Measurements from ENCODE around the gene TENT5C.

Gene TENT5C

DNA sequence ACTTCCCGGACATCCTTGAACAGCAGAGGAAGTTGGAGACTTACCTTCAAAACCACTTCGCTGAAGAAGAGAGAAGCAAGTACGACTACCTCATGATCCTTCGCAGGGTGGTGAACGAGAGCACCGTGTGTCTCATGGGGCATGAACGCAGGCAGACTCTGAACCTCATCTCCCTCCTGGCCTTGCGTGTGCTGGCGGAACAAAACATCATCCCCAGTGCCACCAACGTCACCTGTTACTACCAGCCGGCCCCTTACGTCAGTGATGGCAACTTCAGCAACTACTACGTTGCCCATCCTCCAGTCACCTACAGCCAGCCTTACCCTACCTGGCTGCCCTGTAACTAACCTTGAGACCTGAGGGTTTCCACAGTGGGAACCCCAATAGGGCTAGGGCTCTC, 17.9 kb downstream of the TENT5C start:
- Mint-ChIP-seq H3K4me3 (no peak overlapping the region), H3K9me3 (no peaks in the 10 kb centered on the region), H3K4me1 (no peaks in the 10 kb centered on the region), H3K27ac (no peak overlapping the region), H3K27me3 (ENCODE audit: low read depth) (peaks cover 23% of the 10 kb centered on the region), H3K36me3 (ENCODE audit: low read depth) (no peaks in the 10 kb centered on the region)
- TF ChIP-seq, protein P1, sequence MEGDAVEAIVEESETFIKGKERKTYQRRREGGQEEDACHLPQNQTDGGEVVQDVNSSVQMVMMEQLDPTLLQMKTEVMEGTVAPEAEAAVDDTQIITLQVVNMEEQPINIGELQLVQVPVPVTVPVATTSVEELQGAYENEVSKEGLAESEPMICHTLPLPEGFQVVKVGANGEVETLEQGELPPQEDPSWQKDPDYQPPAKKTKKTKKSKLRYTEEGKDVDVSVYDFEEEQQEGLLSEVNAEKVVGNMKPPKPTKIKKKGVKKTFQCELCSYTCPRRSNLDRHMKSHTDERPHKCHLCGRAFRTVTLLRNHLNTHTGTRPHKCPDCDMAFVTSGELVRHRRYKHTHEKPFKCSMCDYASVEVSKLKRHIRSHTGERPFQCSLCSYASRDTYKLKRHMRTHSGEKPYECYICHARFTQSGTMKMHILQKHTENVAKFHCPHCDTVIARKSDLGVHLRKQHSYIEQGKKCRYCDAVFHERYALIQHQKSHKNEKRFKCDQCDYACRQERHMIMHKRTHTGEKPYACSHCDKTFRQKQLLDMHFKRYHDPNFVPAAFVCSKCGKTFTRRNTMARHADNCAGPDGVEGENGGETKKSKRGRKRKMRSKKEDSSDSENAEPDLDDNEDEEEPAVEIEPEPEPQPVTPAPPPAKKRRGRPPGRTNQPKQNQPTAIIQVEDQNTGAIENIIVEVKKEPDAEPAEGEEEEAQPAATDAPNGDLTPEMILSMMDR (IDR thresholded peaks at IDR 0.05; ENCODE audit: unreplicated experiment in 3 of 3): no peak

DNA sequence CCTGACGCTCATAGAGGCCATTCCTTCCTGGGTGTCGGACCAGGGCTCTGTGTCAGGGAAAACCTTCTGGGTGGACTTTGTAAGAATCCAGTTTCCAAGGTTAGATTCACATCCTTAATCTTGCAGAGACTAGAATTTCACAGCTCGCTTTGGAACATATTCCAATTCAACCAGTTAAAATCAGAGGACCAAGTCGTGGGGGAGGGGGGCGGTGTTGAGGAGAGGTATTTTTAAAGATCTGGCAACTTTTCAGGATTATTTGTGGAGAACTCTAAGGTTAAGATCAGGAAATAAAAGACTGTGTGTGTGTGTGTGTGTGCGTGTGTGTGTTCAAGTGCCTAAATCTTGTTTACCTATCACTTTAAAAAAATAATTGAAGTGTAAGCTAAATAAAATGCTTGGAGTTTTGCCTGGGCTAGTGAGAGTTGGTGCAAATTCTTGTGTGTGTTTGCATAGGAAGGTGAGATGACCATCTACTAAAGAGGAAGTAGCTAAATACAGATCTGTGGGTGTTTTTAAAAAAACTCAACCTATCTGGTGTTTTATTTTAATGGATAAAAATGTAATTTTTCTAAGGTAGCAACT, 21.8 kb downstream of the TENT5C start:
- H3K27ac Mint-ChIP-seq: no peak overlapping the region
- TF ChIP-seq, protein P1 (IDR thresholded peaks at IDR 0.05; ENCODE audit: unreplicated experiment in 3 of 3): no peak
- H3K27me3 Mint-ChIP-seq (ENCODE audit: low read depth): peaks cover 14% of the 10 kb centered on the region
- H3K9me3 Mint-ChIP-seq: no peaks in the 10 kb centered on the region
- H3K4me1 Mint-ChIP-seq: peaks cover 2% of the 10 kb centered on the region
- H3K4me3 Mint-ChIP-seq: no peak overlapping the region
- H3K36me3 Mint-ChIP-seq (ENCODE audit: low read depth): no peaks in the 10 kb centered on the region

DNA sequence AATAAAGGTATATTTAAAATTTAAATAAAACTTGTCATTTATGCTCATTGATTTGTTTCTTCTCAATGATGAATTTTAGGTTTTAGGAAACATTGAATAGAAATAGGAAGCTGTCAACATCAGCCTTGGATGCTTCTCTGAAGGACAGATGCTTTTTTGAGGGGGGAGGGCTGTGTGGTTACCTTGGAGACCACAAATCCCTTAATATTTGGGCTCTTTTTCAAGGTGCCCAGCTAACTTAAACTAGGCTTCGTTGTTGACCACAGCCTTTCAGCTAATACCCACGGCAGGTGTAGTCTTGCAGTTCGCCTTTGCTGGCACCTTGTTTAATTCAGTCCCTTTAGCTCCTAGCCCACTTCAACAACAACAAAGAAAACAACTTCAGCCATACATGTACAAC, 22.5 kb downstream of the TENT5C start:
- no peaks in the 10 kb centered on the region for H3K36me3 Mint-ChIP-seq (ENCODE audit: low read depth)
- TF ChIP-seq, protein P1 (IDR thresholded peaks at IDR 0.05; ENCODE audit: unreplicated experiment in 3 of 3): no peak
- H3K9me3 Mint-ChIP-seq: no peaks in the 10 kb centered on the region
- H3K4me3 Mint-ChIP-seq: no peak overlapping the region
- peaks cover 4% of the 10 kb centered on the region for H3K4me1 Mint-ChIP-seq
- H3K27ac Mint-ChIP-seq: no peak overlapping the region
- H3K27me3 Mint-ChIP-seq (ENCODE audit: low read depth): peaks cover 18% of the 10 kb centered on the region

DNA sequence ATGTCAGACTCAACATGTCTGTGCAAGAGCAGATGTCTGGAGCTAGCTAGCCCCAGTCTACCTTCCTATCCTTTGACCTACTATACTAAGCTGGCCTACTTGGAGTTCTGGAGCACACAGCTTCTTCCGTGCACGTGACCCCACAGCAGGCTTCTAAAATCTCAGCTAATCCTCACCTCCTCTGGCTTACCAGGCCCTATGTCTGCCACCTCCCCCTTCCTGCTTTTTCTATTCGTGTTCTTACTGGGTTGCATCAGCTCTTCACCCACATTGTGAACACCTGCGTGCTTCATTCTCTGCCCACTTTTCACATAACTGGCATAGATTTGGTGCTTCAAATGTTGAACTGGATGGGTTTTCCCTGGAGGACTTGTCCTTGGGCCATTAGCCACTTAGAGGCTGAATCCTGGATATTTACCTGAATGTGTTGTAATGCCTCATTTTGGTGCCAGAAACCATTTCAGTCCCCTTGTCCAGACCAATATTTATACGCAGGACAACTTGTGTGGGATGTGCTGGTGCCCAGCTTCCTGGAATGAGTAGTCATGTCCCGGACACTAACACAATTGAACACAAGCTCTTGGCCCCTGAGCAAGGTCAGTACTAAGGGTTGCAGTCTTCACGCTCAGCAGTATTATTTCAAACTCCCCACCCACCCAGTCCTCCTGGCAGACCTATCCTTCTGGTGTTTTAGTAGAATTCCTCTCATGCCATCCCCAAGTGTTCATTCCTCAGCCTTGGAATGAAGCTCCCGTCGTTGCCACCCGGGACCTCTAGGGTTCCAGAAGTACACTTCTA, 24.0 kb downstream of the TENT5C start:
- Mint-ChIP-seq H3K9me3 (no peaks in the 10 kb centered on the region), H3K27ac (no peak overlapping the region), H3K4me1 (peaks cover 4% of the 10 kb centered on the region), H3K36me3 (ENCODE audit: low read depth) (no peaks in the 10 kb centered on the region), H3K27me3 (ENCODE audit: low read depth) (peaks cover 16% of the 10 kb centered on the region), H3K4me3 (no peak overlapping the region)
- TF ChIP-seq, protein P1 (IDR thresholded peaks at IDR 0.05; ENCODE audit: unreplicated experiment in 3 of 3): no peak

- Mint-ChIP-seq H3K9me3 (no peaks in the 10 kb centered on the region), H3K27me3 (ENCODE audit: low read depth) (peaks cover 17% of the 10 kb centered on the region), H3K4me1 (peaks cover 4% of the 10 kb centered on the region), H3K36me3 (ENCODE audit: low read depth) (no peaks in the 10 kb centered on the region), H3K4me3 (no peak overlapping the region), H3K27ac (no peak overlapping the region)
- TF ChIP-seq, protein P1 (IDR thresholded peaks at IDR 0.05; ENCODE audit: unreplicated experiment in 3 of 3): no peak
Measured at GRCh38 chr1:117630423-117630998, 24.7 kb downstream of the TENT5C start.
